GM12878 (cell line): ENCODE data around the gene IRF9. TPM values are rescaled to one million over a fixed set of nuclear protein-coding genes. Genes with fewer than 3 reads are reported as not detected.

ENCODE experiments used
- BMI1 ChIP-seq: fragments of 450-650 bp; IDR thresholded peaks from 2 replicates; pipeline ENCODE4 v1.6.1; 2016; ENCODE audit warnings: mild to moderate bottlenecking, moderate library complexity, borderline replicate concordance
- CBX5 ChIP-seq: sonication (generic); IDR thresholded peaks from 2 replicates; pipeline ENCODE4 v1.6.1; 2016; ENCODE audit warnings: low read depth, moderate library complexity, mild to moderate bottlenecking, inconsistent platforms
- CREM ChIP-seq: IDR thresholded peaks from 2 replicates; pipeline ENCODE4 v1.6.1; 2014; ENCODE audit warnings: antibody characterized with exemption, low read depth
- DPF2 ChIP-seq: fragments of 450-650 bp; IDR thresholded peaks from 2 replicates; pipeline ENCODE4 v1.6.1; 2017; ENCODE audit warnings: mild to moderate bottlenecking
- HDAC2 ChIP-seq: fragments of 200-600 bp; sonication (generic); IDR thresholded peaks from 2 replicates; pipeline ENCODE4 v1.6.1; 2017
- IRF3 ChIP-seq: fragments of 450-650 bp; IDR thresholded peaks from 2 replicates; pipeline ENCODE4 v1.6.1; 2014; ENCODE audit warnings: mild to moderate bottlenecking
- NFIC ChIP-seq: IDR thresholded peaks from 2 replicates; pipeline ENCODE4 v1.6.1; 2012; ENCODE audit warnings: low read depth, mild to moderate bottlenecking, inconsistent platforms, low read length, moderate library complexity
- NFYB ChIP-seq: IDR thresholded peaks from 2 replicates; pipeline ENCODE4 v1.6.1; 2011; ENCODE audit warnings: low read depth, mild to moderate bottlenecking, low read length, improper control_type of control experiment, moderate library complexity; ENCODE audit not compliant: insufficient read depth
- NR2C1 ChIP-seq: fragments of 450-650 bp; IDR thresholded peaks from 2 replicates; pipeline ENCODE4 v1.6.1; 2017; ENCODE audit warnings: antibody characterized with exemption, mild to moderate bottlenecking, moderate library complexity
- RBBP5 ChIP-seq: fragments of 200-600 bp; sonication (generic); conservative IDR thresholded peaks from 2 replicates; pipeline ENCODE4 v1.6.1; 2016
- SMARCA5 ChIP-seq: fragments of 450-650 bp; IDR thresholded peaks from 2 replicates; pipeline ENCODE4 v1.6.1; 2017; ENCODE audit warnings: mild to moderate bottlenecking
- STAT3 ChIP-seq: IDR thresholded peaks from 2 replicates; pipeline ENCODE4 v1.6.1; 2011; ENCODE audit warnings: low read depth, low read length, improper control_type of control experiment
- TCF7 ChIP-seq: IDR thresholded peaks from 2 replicates; pipeline ENCODE4 v1.6.1; 2014; ENCODE audit warnings: antibody characterized with exemption, borderline replicate concordance
- YBX1 ChIP-seq: fragments of 450-650 bp; IDR thresholded peaks from 2 replicates; pipeline ENCODE4 v1.6.1; 2016; ENCODE audit warnings: antibody characterized with exemption
- ZBED1 ChIP-seq: IDR thresholded peaks from 2 replicates; pipeline ENCODE4 v1.6.1; 2016; ENCODE audit warnings: borderline replicate concordance
- ZBTB33 ChIP-seq: fragments of 450-650 bp; IDR thresholded peaks from 2 replicates; pipeline ENCODE4 v1.6.1; 2017; ENCODE audit warnings: mild to moderate bottlenecking
- polyA plus RNA-seq, 11 experiments: library from polyadenylated mRNA; depleted of rRNA in 4 of 11; unstranded in 6 of 11; stranded (reverse) in 5 of 11; fragments of >200 nt; fragmentation: Nextera tagmentation in 4 of 11; fragmentation: Illumina TruSeq in 1 of 11; extraction: Ambion mirVana in 4 of 11; extraction: Trizol in 1 of 11; gene quantifications; 1 replicate in 1 of 11; 2 replicates in 10 of 11; pipeline versions ENCODE4 v1.2.1 to v1.2.3, GENCODE V29; 2011 to 2016; ENCODE audit warnings: inconsistent platforms in 2 of 11, missing spikeins in 2 of 11, low read depth in 1 of 11
- total RNA-seq, 4 experiments: library from RNA; depleted of rRNA in 3 of 4; stranded (reverse); fragments of >200 nt in 3 of 4; fragmentation: Illumina TruSeq in 1 of 4; extraction: Trizol in 1 of 4; gene quantifications; 2 replicates each; pipeline versions ENCODE4 v1.2.1 to v1.2.3, GENCODE V29; 2013 to 2021
- TF ChIP-seq, protein P1 (sequence below): IDR thresholded peaks from 2 replicates; pipeline ENCODE4 v1.6.1; 2012; ENCODE audit warnings: improper control_type of control experiment, low read depth, low read length; ENCODE audit not compliant: insufficient replicate concordance
- TF ChIP-seq, protein P2 (sequence below): IDR thresholded peaks from 2 replicates; pipeline ENCODE4 v1.6.1; 2012; ENCODE audit warnings: low read depth, low read length, improper control_type of control experiment
- TF ChIP-seq, protein P3 (sequence below): IDR thresholded peaks from 2 replicates; pipeline ENCODE4 v1.6.1; 2011; ENCODE audit warnings: mild to moderate bottlenecking, low read depth, low read length, moderate library complexity; ENCODE audit not compliant: insufficient replicate concordance

IRF9 gene
- total and polyA plus RNA-seq, 10 of the 15 experiments (the other 5 are each of a cell fraction or from before 2014, with no cell fraction given): 47.6 to 234 (median 148) TPM

DNA sequence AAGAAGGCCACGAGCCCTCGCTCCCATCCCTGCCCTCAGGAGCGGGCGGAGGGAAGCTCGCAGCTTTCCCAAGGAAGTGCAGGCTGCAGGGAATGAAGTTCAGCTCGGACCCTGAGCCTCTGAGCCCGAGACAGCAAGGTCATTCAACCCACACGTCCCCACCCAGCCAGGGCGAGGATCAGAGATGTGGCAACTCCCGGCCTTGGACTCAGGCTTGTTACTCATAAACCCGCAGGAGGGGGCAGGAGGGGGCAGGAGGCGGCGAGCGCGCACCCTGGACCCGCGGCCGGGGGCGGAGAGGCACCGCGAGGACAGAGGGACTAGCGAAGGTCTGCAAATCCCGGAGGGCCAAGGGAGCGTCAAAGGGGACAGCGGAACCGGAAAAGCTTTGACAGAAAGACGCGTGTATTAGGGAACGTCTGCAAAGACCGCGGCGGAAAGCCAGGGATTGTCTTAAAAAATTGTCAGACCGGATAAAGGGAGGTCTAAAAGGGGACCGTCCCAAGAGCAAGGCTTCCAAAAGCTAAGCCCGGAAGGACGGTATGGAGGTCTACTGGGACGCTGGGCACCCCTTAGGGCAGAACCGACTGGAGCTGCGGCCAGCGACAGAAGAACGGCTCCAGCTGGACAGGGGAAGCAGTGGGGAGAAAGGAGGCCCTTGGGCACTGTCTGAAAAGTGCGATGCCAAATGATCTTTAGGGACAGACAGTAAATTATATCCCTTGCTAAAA, 47.1 kb upstream of the IRF9 start (continued):
- TF ChIP-seq, protein P1, sequence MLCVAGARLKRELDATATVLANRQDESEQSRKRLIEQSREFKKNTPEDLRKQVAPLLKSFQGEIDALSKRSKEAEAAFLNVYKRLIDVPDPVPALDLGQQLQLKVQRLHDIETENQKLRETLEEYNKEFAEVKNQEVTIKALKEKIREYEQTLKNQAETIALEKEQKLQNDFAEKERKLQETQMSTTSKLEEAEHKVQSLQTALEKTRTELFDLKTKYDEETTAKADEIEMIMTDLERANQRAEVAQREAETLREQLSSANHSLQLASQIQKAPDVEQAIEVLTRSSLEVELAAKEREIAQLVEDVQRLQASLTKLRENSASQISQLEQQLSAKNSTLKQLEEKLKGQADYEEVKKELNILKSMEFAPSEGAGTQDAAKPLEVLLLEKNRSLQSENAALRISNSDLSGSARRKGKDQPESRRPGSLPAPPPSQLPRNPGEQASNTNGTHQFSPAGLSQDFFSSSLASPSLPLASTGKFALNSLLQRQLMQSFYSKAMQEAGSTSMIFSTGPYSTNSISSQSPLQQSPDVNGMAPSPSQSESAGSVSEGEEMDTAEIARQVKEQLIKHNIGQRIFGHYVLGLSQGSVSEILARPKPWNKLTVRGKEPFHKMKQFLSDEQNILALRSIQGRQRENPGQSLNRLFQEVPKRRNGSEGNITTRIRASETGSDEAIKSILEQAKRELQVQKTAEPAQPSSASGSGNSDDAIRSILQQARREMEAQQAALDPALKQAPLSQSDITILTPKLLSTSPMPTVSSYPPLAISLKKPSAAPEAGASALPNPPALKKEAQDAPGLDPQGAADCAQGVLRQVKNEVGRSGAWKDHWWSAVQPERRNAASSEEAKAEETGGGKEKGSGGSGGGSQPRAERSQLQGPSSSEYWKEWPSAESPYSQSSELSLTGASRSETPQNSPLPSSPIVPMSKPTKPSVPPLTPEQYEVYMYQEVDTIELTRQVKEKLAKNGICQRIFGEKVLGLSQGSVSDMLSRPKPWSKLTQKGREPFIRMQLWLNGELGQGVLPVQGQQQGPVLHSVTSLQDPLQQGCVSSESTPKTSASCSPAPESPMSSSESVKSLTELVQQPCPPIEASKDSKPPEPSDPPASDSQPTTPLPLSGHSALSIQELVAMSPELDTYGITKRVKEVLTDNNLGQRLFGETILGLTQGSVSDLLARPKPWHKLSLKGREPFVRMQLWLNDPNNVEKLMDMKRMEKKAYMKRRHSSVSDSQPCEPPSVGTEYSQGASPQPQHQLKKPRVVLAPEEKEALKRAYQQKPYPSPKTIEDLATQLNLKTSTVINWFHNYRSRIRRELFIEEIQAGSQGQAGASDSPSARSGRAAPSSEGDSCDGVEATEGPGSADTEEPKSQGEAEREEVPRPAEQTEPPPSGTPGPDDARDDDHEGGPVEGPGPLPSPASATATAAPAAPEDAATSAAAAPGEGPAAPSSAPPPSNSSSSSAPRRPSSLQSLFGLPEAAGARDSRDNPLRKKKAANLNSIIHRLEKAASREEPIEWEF: no peak
- TF ChIP-seq IRF3: peak; percentile 79
- no peak for TF ChIP-seq NFIC
- TF ChIP-seq ZBTB33: no peak
- TF ChIP-seq NR2C1: no peak; the same call in 1 of the 2 replicates
- no peak for TF ChIP-seq ZBED1
- no peak for TF ChIP-seq HDAC2
- no peak for TF ChIP-seq NFYB
- TF ChIP-seq STAT3: no peak
- TF ChIP-seq TCF7: peak; percentile 64; the same call in 1 of the 2 replicates
- TF ChIP-seq, protein P2, sequence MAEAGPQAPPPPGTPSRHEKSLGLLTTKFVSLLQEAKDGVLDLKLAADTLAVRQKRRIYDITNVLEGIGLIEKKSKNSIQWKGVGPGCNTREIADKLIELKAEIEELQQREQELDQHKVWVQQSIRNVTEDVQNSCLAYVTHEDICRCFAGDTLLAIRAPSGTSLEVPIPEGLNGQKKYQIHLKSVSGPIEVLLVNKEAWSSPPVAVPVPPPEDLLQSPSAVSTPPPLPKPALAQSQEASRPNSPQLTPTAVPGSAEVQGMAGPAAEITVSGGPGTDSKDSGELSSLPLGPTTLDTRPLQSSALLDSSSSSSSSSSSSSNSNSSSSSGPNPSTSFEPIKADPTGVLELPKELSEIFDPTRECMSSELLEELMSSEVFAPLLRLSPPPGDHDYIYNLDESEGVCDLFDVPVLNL: no peak
- peak; percentile 51 for TF ChIP-seq CREM
- 0 out of 2 replicates have a peak, but pooled peaks have one; percentile 69 for TF ChIP-seq CBX5
- no peak for TF ChIP-seq BMI1
- no peak for TF ChIP-seq DPF2
- TF ChIP-seq, protein P3, sequence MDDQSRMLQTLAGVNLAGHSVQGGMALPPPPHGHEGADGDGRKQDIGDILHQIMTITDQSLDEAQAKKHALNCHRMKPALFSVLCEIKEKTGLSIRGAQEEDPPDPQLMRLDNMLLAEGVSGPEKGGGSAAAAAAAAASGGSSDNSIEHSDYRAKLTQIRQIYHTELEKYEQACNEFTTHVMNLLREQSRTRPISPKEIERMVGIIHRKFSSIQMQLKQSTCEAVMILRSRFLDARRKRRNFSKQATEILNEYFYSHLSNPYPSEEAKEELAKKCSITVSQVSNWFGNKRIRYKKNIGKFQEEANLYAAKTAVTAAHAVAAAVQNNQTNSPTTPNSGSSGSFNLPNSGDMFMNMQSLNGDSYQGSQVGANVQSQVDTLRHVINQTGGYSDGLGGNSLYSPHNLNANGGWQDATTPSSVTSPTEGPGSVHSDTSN: no peak
- TF ChIP-seq YBX1: no peak
- TF ChIP-seq RBBP5: no peak
- peak; percentile 59; the same call in 1 of the 2 replicates for TF ChIP-seq SMARCA5
